ENCODE data around the gene ARVCF. TPM values are rescaled to one million over a fixed set of nuclear protein-coding genes. Genes with fewer than 3 reads are reported as not detected.

The ARVCF gene
- total and polyA plus RNA-seq, 9 of the 15 experiments (the other 6 are each of a cell fraction or from before 2014, with no cell fraction given) = 0.03 to 97.4 (median 15.6) TPM

DNA sequence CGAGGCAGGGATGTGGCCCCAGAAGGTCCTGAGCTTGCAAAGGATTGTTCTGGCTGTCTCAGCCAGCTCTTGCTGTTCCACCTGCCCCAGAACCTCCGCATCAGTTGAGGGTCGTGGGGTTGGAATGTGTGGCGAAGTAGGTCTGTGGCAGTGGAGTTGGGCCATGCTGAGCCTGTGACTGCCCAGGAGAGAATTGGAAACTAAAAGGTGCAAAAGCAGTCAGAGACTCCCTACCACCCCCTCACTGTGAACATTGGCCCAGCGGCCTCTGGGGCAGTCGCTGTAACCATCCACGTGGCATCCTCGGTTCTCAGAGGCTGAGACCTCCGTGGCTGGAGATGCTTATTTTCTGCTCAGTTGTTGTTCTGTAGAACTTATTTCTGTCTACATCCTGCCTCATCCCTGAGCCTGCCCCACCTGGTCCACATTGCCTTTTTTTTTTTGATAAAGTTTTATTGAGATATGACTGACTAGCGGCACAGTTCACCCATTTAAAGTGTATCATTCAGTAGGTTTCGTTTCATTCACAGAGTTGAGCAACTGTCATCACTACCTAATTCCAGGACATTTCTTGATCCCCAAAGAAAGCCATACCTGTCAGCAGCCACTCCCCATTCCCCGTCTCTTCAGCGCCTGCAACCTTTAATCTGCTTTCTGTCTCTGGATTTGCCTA, 41.1 kb upstream of the ARVCF start:
- peak overlapping the region; percentile 81; the same call in 1 of the 2 replicates for H3K4me2 ChIP-seq (ENCODE audit: insufficient read depth, low read length)
- H3K4me1 ChIP-seq (replicated peaks in 1 of 2; ENCODE audit: control insufficient read depth in 2 of 2, insufficient read depth in 2 of 2, low read length in 2 of 2) = peaks cover 28 to 88% of the 10 kb centered on the region in 2 experiments
- 80% methylated on average over 13 of the region's 13 CpGs for WGBS (ENCODE audit: insufficient coverage, low coverage, missing lambda C conversion rate)
- ChIA-PET CTCF (ENCODE audit: low intra/inter-chr PET ratio) (interaction anchor here (0.6 kb wide), 1 partner anchor 30 kb away, joined by 3 read pairs; no protein-coding TSS in a partner anchor), POLR2A (interaction anchor here (0.9 to 4.0 kb wide), 14 partner anchors 8 to 51 kb away, joined by 3 to 19 read pairs (median 4); no protein-coding TSS in a partner anchor)
- H3K79me2 ChIP-seq (ENCODE audit: control insufficient read depth, insufficient read depth, low read length) = peaks cover 16% of the 10 kb centered on the region; the same call in 2 of the 3 replicates
- DNase-seq (ENCODE audit: extremely low read depth in 1 of 4, low spot score in 3 of 4) (peak in 1 of 4 experiments; percentile 60), ATAC-seq (peak; percentile 10), FAIRE-seq (no peak)
- peaks cover 10% of the 10 kb centered on the region; the same call in 1 of the 2 replicates for H4K20me1 ChIP-seq (replicated peaks; ENCODE audit: control insufficient read depth, insufficient read depth, low read length)
- intact Hi-C loops (cut with micrococcal nuclease) = loop anchor here (2.0 kb wide), 2 partner anchors 23 to 37 kb away; partner anchors contain the start of genes DGCR8 and TANGO2
- in situ Hi-C loops (cut with MboI) = no loop called here
- H3K9me3 ChIP-seq (replicated peaks; ENCODE audit: control insufficient read depth, insufficient read depth, low read depth, low read length) = no peaks in the 10 kb centered on the region
- peaks cover 28% of the 10 kb centered on the region for H3K9me1 ChIP-seq (ENCODE audit: control insufficient read depth, insufficient read depth, low read length)
- H2AFZ ChIP-seq (ENCODE audit: low read depth, low read length) = 0 out of 2 replicates have a peak overlapping the region, but pooled peaks have one; percentile 10
- H3K27ac ChIP-seq (ENCODE audit: extremely low read depth, low read depth, low read length) = peak overlapping the region; percentile 59
- H3K27me3 ChIP-seq (ENCODE audit: control insufficient read depth in 2 of 2, insufficient read depth in 2 of 2, low read length in 2 of 2) = no peaks in the 10 kb centered on the region
- H3K36me3 ChIP-seq (ENCODE audit: control insufficient read depth, insufficient read depth, low read length) = peaks cover 80% of the 10 kb centered on the region
- H3K4me3 ChIP-seq = no peak overlapping the region
- BruUV-seq (replicated peaks) = no TSS peak
- peak overlapping the region; percentile 17 to 46 for H3K9ac ChIP-seq (ENCODE audit: insufficient read depth in 1 of 2, low read depth in 2 of 2, low read length in 2 of 2)
- TF ChIP-seq HNRNPLL (IDR thresholded peaks at IDR 0.05; ENCODE audit: low read depth, low read length, poor library complexity, severe bottlenecking) = no peak
- no peak for TF ChIP-seq CREB1 (IDR thresholded peaks at IDR 0.05)
- no peak for TF ChIP-seq CREB1 (CRISPR knock-in tag; IDR thresholded peaks at IDR 0.05)
- no peak for TF ChIP-seq DPF2 (IDR thresholded peaks at IDR 0.05)
- TF ChIP-seq, protein P1, sequence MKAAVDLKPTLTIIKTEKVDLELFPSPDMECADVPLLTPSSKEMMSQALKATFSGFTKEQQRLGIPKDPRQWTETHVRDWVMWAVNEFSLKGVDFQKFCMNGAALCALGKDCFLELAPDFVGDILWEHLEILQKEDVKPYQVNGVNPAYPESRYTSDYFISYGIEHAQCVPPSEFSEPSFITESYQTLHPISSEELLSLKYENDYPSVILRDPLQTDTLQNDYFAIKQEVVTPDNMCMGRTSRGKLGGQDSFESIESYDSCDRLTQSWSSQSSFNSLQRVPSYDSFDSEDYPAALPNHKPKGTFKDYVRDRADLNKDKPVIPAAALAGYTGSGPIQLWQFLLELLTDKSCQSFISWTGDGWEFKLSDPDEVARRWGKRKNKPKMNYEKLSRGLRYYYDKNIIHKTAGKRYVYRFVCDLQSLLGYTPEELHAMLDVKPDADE (conservative IDR thresholded peaks at IDR 0.05; ENCODE audit: control insufficient read depth, low read depth, low read length) = no peak
- no peak for TF ChIP-seq CBX3 (IDR thresholded peaks at IDR 0.05; ENCODE audit: borderline replicate concordance in 1 of 2, low read length in 2 of 2)
- TF ChIP-seq, protein P2, sequence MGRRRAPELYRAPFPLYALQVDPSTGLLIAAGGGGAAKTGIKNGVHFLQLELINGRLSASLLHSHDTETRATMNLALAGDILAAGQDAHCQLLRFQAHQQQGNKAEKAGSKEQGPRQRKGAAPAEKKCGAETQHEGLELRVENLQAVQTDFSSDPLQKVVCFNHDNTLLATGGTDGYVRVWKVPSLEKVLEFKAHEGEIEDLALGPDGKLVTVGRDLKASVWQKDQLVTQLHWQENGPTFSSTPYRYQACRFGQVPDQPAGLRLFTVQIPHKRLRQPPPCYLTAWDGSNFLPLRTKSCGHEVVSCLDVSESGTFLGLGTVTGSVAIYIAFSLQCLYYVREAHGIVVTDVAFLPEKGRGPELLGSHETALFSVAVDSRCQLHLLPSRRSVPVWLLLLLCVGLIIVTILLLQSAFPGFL (CRISPR knock-in tag; IDR thresholded peaks at IDR 0.05) = no peak
- no peak for TF ChIP-seq TCF7 (IDR thresholded peaks at IDR 0.05; ENCODE audit: borderline replicate concordance)
- TF ChIP-seq, protein P3, sequence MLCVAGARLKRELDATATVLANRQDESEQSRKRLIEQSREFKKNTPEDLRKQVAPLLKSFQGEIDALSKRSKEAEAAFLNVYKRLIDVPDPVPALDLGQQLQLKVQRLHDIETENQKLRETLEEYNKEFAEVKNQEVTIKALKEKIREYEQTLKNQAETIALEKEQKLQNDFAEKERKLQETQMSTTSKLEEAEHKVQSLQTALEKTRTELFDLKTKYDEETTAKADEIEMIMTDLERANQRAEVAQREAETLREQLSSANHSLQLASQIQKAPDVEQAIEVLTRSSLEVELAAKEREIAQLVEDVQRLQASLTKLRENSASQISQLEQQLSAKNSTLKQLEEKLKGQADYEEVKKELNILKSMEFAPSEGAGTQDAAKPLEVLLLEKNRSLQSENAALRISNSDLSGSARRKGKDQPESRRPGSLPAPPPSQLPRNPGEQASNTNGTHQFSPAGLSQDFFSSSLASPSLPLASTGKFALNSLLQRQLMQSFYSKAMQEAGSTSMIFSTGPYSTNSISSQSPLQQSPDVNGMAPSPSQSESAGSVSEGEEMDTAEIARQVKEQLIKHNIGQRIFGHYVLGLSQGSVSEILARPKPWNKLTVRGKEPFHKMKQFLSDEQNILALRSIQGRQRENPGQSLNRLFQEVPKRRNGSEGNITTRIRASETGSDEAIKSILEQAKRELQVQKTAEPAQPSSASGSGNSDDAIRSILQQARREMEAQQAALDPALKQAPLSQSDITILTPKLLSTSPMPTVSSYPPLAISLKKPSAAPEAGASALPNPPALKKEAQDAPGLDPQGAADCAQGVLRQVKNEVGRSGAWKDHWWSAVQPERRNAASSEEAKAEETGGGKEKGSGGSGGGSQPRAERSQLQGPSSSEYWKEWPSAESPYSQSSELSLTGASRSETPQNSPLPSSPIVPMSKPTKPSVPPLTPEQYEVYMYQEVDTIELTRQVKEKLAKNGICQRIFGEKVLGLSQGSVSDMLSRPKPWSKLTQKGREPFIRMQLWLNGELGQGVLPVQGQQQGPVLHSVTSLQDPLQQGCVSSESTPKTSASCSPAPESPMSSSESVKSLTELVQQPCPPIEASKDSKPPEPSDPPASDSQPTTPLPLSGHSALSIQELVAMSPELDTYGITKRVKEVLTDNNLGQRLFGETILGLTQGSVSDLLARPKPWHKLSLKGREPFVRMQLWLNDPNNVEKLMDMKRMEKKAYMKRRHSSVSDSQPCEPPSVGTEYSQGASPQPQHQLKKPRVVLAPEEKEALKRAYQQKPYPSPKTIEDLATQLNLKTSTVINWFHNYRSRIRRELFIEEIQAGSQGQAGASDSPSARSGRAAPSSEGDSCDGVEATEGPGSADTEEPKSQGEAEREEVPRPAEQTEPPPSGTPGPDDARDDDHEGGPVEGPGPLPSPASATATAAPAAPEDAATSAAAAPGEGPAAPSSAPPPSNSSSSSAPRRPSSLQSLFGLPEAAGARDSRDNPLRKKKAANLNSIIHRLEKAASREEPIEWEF (CRISPR knock-in tag; IDR thresholded peaks at IDR 0.05) = no peak
- TF ChIP-seq KLF1 (tag; IDR thresholded peaks at IDR 0.05) = no peak; the same call in 1 of the 2 replicates
- TF ChIP-seq HMGN3 (IDR thresholded peaks at IDR 0.05; ENCODE audit: borderline replicate concordance, extremely low read depth, insufficient read length, low read depth, low read length) = no peak
- TF ChIP-seq PTTG1 (tag; IDR thresholded peaks at IDR 0.05; ENCODE audit: low read depth) = no peak
- no peak for TF ChIP-seq ZNF24 (IDR thresholded peaks at IDR 0.05)
- TF ChIP-seq PHB (CRISPR knock-in tag; IDR thresholded peaks at IDR 0.05) = peak; percentile 94; the same call in 1 of the 2 replicates
- no peak for TF ChIP-seq MXI1 (IDR thresholded peaks at IDR 0.05; ENCODE audit: low read depth, low read length)

Measured in K562 (cell line).